GM12878 (cell line): ENCODE results near the gene MB21D2. TPM values are rescaled to one million over a fixed set of nuclear protein-coding genes. Genes with fewer than 3 reads are reported as not detected.

Experiments
- ATAC-seq: fragments of 200-7000 bp; cut with Tn5 transposase; 3 replicates; pipeline ENCODE4 v1.9.1; 2020; ENCODE audit warnings: mild to moderate bottlenecking, moderate library complexity
- BruUV-seq: library from RNA; stranded (reverse); fragments of 400-500 nt; replicated peaks from 2 replicates; lab custom pipeline; 2021; lab: Mats Ljungman, UMichigan
- CTCF ChIA-PET: fragments of 300-600 bp; sonication (Branson Sonifier 250); formaldehyde crosslinking; extraction: SDS; loops from one replicate; lab custom pipeline; 2021; ENCODE audit warnings: inconsistent platforms; lab: Yijun Ruan, JAX
- POLR2A ChIA-PET: fragments of 350-600 bp; formaldehyde crosslinking; extraction: SDS; loops from one replicate; lab custom pipeline; 2021; ENCODE audit warnings: inconsistent platforms; lab: Charles Lee
- RAD21 ChIA-PET: fragments of 300-600 bp; sonication (Branson Sonifier 250); formaldehyde crosslinking; loops from one replicate; lab custom pipeline; 2023; ENCODE audit warnings: antibody characterized with exemption; ENCODE audit not compliant: unreplicated experiment; lab: Charles Lee
- SMC1A ChIA-PET: fragments of 300-600 bp; sonication (Branson Sonifier 250); formaldehyde crosslinking; loops from one replicate; lab custom pipeline; 2023; ENCODE audit not compliant: unreplicated experiment, uncharacterized antibody; lab: Charles Lee
- DNase-seq: peaks from one replicate; pipeline ENCODE4 v3.0.0-alpha.2; 2011; ENCODE audit warnings: low read depth, low spot score
- FAIRE-seq: peaks from 3 replicates; lab custom pipeline; 2011; peaks lifted over from hg19 to GRCh38; lab: Jason Lieb, UNC
- H2AFZ ChIP-seq: 2 replicates; pipeline ENCODE4 v1.6.0; 2011; ENCODE audit warnings: low read depth, low read length, control low read depth; ENCODE audit not compliant: control insufficient read depth
- H3K27ac ChIP-seq: 2 replicates; pipeline ENCODE4 v1.5.1; 2011; ENCODE audit warnings: control low read depth; ENCODE audit not compliant: control insufficient read depth, insufficient read depth
- H3K27me3 ChIP-seq, 2 experiments: replicated peaks in 1 of 2; 2 replicates each; pipeline versions ENCODE4 v1.6.0 to v1.6.1; 2011; ENCODE audit warnings: low read length in 1 of 2; ENCODE audit not compliant: control insufficient read depth in 2 of 2, insufficient read depth in 2 of 2
- H3K36me3 ChIP-seq, 2 experiments: 2 replicates each; pipeline ENCODE4 v1.5.1; 2011; ENCODE audit warnings: low read length in 1 of 2; ENCODE audit not compliant: control insufficient read depth in 2 of 2, insufficient read depth in 2 of 2
- H3K4me1 ChIP-seq: 2 replicates; pipeline ENCODE4 v1.6.1; 2011; ENCODE audit warnings: mild to moderate bottlenecking, low read length, moderate library complexity, mixed read lengths; ENCODE audit not compliant: control insufficient read depth, insufficient read depth
- H3K4me2 ChIP-seq: 2 replicates; pipeline ENCODE4 v1.6.0; 2011; ENCODE audit warnings: control low read depth; ENCODE audit not compliant: control insufficient read depth, insufficient read depth
- H3K4me3 ChIP-seq: fragments of 200-600 bp; sonication (generic); 2 replicates; pipeline ENCODE4 v1.5.1; 2016
- H3K79me2 ChIP-seq: 2 replicates; pipeline ENCODE4 v1.6.0; 2011; ENCODE audit warnings: low read length; ENCODE audit not compliant: control insufficient read depth, insufficient read depth
- H3K9ac ChIP-seq: 2 replicates; pipeline ENCODE4 v1.8.0; 2011; ENCODE audit warnings: low read length, control low read depth, mixed read lengths; ENCODE audit not compliant: control insufficient read depth, insufficient read depth
- H3K9me3 ChIP-seq: replicated peaks from 3 replicates; pipeline ENCODE4 v1.5.1; 2011; ENCODE audit warnings: mild to moderate bottlenecking, low read length; ENCODE audit not compliant: control insufficient read depth, insufficient read depth
- H4K20me1 ChIP-seq: 2 replicates; pipeline ENCODE4 v1.6.0; 2011; ENCODE audit not compliant: control insufficient read depth, insufficient read depth
- CTCF ChIP-seq, 3 experiments: IDR thresholded peaks in 2 of 3; conservative IDR thresholded peaks in 1 of 3; 2 replicates each; pipeline ENCODE4 v1.5.1; 2011; ENCODE audit warnings: low read depth in 3 of 3, low read length in 3 of 3, mild to moderate bottlenecking in 3 of 3, control low read depth in 2 of 3, moderate library complexity in 2 of 3, inconsistent platforms in 1 of 3, mixed read lengths in 1 of 3; ENCODE audit not compliant: control insufficient read depth in 2 of 3, insufficient read depth in 1 of 3; ENCODE audit errors: extremely low read depth in 1 of 3
- NBN ChIP-seq: fragments of 450-650 bp; IDR thresholded peaks from 2 replicates; pipeline ENCODE4 v1.6.1; 2016
- RAD21 ChIP-seq: IDR thresholded peaks from 2 replicates; pipeline ENCODE4 v1.6.1; 2011; ENCODE audit warnings: mild to moderate bottlenecking, low read depth, low read length, moderate library complexity; ENCODE audit not compliant: insufficient read depth
- SMC3 ChIP-seq: IDR thresholded peaks from 2 replicates; pipeline ENCODE4 v1.6.1; 2011; ENCODE audit warnings: low read length, improper control_type of control experiment, borderline replicate concordance
- WGBS: methylation state at CpG from one replicate; pipeline ENCODE4 v1.1.6; 2016; ENCODE audit warnings: low lambda C conversion rate; ENCODE audit not compliant: insufficient replicate concordance, insufficient coverage; ENCODE audit errors: missing lambda C conversion rate; 5-methylcytosine and 5-hydroxymethylcytosine counted together
- in situ Hi-C: fragments of 300-500 bp; cut with MboI; formaldehyde crosslinking; loops from 9 replicates; pipeline ENCODE4 v1.14.3; 2018; ENCODE audit warnings: mixed read lengths
- intact Hi-C: fragments of 100-400 bp; cut with micrococcal nuclease; formaldehyde crosslinking; loops from one replicate; pipeline ENCODE4 v1.14.2; 2022; ENCODE audit not compliant: unreplicated experiment
- polyA plus RNA-seq, 11 experiments: library from polyadenylated mRNA; depleted of rRNA in 4 of 11; unstranded in 6 of 11; stranded (reverse) in 5 of 11; fragments of >200 nt; fragmentation: Nextera tagmentation in 4 of 11; fragmentation: Illumina TruSeq in 1 of 11; extraction: Ambion mirVana in 4 of 11; extraction: Trizol in 1 of 11; gene quantifications; 1 replicate in 1 of 11; 2 replicates in 10 of 11; pipeline versions ENCODE4 v1.2.1 to v1.2.3, GENCODE V29; 2011 to 2016; ENCODE audit warnings: inconsistent platforms in 2 of 11, missing spikeins in 2 of 11, low read depth in 1 of 11
- total RNA-seq, 4 experiments: library from RNA; depleted of rRNA in 3 of 4; stranded (reverse); fragments of >200 nt in 3 of 4; fragmentation: Illumina TruSeq in 1 of 4; extraction: Trizol in 1 of 4; gene quantifications; 2 replicates each; pipeline versions ENCODE4 v1.2.1 to v1.2.3, GENCODE V29; 2013 to 2021

Gene MB21D2
- total and polyA plus RNA-seq, 10 of the 15 experiments (the other 5 are each of a cell fraction or from before 2014, with no cell fraction given) = 7.9 to 21.2 (median 15.3) TPM

GRCh38 chr3:192802957-192803899 is 114.4 kb downstream of the MB21D2 start:
- no peak overlapping the region for H3K4me2 ChIP-seq
- no peaks in the 10 kb centered on the region for H4K20me1 ChIP-seq
- no peak for FAIRE-seq
- SMC1A ChIA-PET = interaction anchor here (0.6 to 8.3 kb wide), 10 partner anchors 9 to 770 kb away, joined by 3 to 96 read pairs (median 3); no protein-coding TSS in a partner anchor
- RAD21 ChIA-PET = interaction anchor here (1.2 to 2.0 kb wide), 9 partner anchors 10 to 354 kb away, joined by 3 to 12 read pairs (median 3); no protein-coding TSS in a partner anchor
- no peak overlapping the region for H3K27ac ChIP-seq
- no peaks in the 10 kb centered on the region for H3K27me3 ChIP-seq
- no peaks in the 10 kb centered on the region for H3K4me1 ChIP-seq
- no peak for DNase-seq
- no peak overlapping the region for H3K4me3 ChIP-seq
- WGBS = 70% methylated on average over 7 of the region's 7 CpGs
- H3K36me3 ChIP-seq = peaks cover 0 to 7% of the 10 kb centered on the region in 2 experiments; a peak in 2 of 4 replicates
- POLR2A ChIA-PET = no interaction called here
- no peak overlapping the region for H2AFZ ChIP-seq
- no peak overlapping the region for H3K9ac ChIP-seq
- no TSS peak for BruUV-seq
- no peaks in the 10 kb centered on the region; the same call in 1 of the 2 replicates for H3K79me2 ChIP-seq
- CTCF ChIA-PET = interaction anchor here (0.6 to 2.7 kb wide), 20 partner anchors 9 to 640 kb away, joined by 3 to 32 read pairs (median 3); partner anchors contain the start of gene MB21D2
- intact Hi-C loops = loop anchor here (1.0 kb wide), 2 partner anchors 237 to 336 kb away; no protein-coding TSS in a partner anchor
- in situ Hi-C loops = loop anchor here (5.0 kb wide), 2 partner anchors 236 to 336 kb away; no protein-coding TSS in a partner anchor
- no peaks in the 10 kb centered on the region; the same call in 2 of the 3 replicates for H3K9me3 ChIP-seq
- TF ChIP-seq RAD21 (peak; percentile 34; the same call in 1 of the 2 replicates), NBN (no peak), CTCF (IDR thresholded peaks at IDR 0.05 in 2 of 3, conservative IDR thresholded peaks at IDR 0.05 in 1 of 3; ENCODE audit: control insufficient read depth in 2 of 3, extremely low read depth in 1 of 3, insufficient read depth in 1 of 3, low read depth in 3 of 3, low read length in 3 of 3) (peak; percentile 47 to 50 (median 47)), SMC3 (peak; percentile 42; the same call in 1 of the 2 replicates)
- peak; percentile 87 for ATAC-seq
